GM18526 (cell line): ENCODE measurements around the gene GPR152.

Experiments used
- POLR2A ChIP-seq: IDR thresholded peaks from 3 replicates; pipeline ENCODE4 v1.6.1; 2011; ENCODE audit not compliant: insufficient read length; ENCODE audit errors: extremely low read depth

GPR152 gene

DNA sequence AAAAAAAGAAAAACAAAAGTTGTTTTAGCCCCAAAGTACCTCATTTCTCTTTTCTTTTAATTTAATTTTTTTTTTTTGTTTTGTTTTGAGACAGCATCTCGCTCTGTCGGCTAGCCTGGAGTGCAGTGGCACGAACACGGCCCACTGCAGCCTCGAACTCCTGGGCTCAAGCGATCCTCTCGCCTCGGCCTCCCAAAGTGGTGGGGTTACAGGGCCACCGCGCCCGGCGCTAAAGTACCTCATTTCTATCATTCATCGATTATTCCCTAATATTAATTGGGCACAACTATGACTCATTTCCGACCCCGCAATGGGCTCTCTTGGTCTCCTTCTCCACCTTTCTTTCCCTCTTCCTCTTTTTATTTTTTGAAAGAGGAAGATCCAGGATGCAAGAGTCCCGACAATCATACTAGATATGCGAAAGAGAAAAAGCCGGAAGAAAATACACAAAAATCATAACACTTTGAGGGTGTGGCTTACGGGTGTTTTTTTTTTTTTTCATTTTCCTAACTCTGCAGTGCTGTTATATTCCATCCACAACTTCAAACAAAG, 29.8 kb upstream of the GPR152 start:
- TF ChIP-seq POLR2A, result no peak

GRCh38 chr11:67472882-67473281, 20.4 kb upstream of the GPR152 start:
- TF ChIP-seq POLR2A, result no peak

DNA sequence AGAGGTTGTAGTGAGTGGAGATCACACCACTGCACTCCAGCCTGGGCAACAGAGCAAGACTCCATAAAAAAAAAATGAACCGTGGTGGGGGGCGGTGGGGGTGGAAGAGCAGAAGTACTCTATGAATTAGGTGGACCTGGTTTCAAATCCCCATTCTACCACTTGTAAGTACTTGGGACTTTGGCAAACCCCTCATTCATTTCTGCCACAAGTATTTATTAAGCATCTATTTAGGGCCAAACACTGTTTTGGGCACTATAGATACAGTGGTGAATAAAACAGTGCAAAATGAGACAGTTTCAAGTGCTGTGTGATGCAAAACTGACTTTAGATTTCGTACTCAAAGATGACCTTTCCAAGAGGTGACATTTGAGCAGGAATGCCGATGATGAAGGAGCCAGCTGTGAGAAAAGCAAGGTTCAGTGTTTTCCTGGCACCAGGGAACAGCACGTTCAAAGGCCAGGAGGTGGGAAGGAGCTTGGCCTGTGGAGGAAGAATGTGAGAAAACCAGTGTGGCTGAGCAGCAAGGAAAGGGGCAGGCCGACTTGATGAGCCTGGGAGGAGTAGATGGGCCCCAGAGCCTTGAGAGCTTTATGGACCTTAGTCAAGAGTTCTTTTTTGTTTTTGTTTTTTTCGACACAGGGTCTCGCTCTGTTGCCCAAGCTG, 17.9 kb upstream of the GPR152 start:
- no peak for TF ChIP-seq POLR2A

- TF ChIP-seq POLR2A, result no peak
Observed at GRCh38 chr11:67469508-67469811, 16.9 kb upstream of the GPR152 start.

- peak; percentile 85 for TF ChIP-seq POLR2A
Observed at GRCh38 chr11:67468759-67469507, 16.4 kb upstream of the GPR152 start, which contains the start of gene TMEM134. TMEM134 (minus strand) TSS chr11:67469251; CDS start chr11:67469192, 59 bp downstream.

DNA sequence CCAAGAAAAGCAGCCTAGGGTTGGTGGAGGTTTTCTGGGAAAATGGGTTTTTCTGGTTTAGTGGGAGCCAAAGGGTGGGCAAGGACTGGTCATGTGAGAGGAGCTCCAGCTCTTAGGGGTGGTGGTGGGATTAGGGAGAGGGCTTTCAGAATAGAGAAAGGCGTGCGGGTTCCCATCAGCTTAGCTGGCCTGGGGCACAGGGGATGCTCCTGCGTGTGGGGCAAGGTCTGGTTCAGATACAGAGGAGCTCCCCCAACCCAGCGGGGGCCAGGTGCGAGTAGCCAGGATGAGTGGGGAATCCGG, 15.9 kb upstream of the GPR152 start:
- TF ChIP-seq POLR2A, result no peak

DNA sequence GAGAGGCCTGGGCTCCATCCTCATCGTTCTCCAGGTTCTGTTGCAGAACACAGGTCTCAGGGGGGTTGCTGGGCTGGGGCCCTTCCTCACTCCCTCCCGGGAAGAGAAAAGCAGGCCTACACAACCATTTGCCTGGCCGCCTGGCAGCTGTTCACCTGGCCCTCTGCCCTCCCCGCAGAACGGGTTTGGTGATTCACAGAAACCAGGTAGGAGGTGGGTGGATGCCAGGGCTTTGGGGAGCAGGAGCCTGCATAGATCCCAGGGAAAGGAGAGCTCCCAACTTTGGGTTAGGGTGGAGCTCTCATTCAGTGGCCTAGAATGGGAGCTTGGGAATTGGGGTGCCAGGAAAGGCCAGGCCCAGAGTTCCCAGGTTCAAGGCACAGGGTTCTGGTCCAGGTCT, 15.5 kb upstream of the GPR152 start:
- TF ChIP-seq POLR2A, result no peak

DNA sequence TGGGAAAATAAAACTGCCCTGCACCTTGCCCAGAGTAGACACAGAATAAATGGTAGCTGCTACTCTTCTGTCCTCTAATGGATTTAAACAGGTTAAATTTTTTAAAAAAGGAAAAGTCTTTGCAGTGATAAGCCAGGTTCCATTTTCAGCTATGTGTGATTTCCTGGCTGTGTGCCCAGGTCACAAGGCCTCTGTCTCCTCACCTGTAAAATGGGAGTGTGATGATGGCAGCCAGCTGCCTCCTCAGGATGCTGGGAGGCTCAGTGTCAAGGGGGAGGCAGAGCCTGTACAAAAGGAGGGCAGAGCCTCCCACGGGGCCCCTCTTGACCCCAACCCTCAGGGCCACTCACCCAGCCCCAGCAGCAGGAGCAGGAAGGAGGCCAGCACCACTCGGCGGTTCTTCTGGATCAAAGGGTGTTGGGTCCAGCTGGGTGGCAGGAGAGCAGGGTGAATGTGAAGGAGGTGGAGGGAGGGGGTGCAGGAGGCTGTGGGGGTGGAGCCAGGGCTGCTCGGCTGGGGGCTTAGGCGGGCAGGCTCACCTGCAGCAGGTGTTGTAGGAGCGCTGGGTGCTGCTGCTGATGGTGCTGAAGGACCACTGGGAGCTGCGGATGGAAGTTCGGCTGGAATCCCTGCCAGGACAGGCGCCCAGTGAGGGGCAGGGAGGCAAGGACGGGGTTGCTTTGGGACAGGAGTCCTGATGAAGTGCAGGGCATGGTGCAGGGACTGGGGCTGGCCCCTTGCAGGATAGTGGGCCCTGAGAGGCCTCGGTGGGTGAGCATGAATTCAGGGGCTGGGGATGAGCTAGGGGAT, 14.6 kb upstream of the GPR152 start:
- no peak for TF ChIP-seq POLR2A

DNA sequence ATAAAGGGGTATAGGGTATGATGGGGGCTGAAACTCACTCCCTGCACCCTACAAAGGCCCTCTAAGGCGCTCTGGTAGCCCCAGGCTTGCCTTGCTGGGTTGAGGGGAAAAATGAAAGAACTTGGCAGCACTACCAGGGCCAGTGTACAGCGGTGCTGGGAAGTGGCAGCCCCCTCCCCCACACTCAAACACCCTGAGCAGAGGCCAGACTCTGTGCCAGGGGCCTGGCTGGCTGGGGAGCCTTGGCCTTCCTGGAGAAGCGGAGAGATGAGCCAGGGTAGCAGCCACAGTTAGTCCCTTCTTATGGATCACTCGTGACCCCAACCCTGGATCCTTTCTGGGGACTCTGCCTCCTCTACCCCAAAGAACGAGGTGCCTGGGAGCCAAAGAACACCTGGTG, 13.8 kb upstream of the GPR152 start:
- TF ChIP-seq POLR2A, result no peak

DNA sequence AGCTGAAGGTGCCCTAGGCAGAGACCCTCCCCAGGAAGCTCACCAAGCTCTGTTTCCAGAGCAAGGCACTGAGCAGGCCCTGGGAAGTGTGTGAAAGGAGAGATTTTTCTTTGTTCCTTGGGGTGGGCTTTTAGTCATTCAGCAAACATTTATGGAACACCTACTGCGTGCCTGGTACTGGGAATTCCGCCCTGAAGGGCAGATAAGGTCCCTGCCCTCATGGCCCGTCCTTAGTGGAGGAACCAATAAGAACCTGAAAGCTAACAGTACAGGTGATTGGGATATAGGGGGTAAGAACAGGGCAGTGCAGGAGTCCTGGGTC, 12.6 kb upstream of the GPR152 start:
- TF ChIP-seq POLR2A, result no peak

DNA sequence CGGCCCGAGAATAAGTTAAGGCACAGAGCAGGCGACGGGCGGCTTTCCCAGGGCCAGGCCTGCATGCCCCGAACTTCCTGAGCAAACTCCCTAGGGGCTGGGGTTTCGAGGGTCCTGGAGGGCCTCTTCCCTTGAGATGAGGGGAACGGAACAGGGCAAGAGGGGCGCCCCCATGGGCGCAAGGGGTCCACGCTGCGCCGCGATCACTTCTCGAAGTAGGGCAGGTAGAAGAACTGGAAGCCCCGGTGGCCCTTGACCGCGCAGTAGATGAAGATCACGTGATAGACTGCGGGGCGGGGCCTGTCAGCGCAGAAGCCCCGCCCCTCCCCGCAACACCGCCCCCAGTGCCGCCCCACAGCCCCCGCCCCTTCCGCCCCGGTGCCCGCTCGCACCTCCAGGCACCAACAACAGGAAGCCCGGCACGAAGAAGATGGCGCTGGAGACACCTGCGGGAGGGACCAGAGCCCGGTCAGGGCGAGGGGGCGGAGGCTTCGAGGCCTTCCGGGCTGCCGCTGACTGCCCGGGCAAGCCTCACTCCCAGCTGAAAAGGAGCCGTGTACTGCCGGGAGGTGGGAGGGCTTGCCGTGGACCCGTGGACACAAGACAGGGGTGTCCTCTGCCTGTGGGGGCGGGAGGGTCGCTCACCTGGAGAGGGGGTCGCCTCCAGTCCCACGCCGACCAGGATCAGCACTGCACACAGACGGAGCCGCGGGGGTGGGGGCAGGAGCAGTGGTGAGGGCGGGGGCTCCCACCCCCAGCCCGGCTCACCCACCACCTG, 12.1 kb upstream of the GPR152 start:
- peak; percentile 80 for TF ChIP-seq POLR2A

DNA sequence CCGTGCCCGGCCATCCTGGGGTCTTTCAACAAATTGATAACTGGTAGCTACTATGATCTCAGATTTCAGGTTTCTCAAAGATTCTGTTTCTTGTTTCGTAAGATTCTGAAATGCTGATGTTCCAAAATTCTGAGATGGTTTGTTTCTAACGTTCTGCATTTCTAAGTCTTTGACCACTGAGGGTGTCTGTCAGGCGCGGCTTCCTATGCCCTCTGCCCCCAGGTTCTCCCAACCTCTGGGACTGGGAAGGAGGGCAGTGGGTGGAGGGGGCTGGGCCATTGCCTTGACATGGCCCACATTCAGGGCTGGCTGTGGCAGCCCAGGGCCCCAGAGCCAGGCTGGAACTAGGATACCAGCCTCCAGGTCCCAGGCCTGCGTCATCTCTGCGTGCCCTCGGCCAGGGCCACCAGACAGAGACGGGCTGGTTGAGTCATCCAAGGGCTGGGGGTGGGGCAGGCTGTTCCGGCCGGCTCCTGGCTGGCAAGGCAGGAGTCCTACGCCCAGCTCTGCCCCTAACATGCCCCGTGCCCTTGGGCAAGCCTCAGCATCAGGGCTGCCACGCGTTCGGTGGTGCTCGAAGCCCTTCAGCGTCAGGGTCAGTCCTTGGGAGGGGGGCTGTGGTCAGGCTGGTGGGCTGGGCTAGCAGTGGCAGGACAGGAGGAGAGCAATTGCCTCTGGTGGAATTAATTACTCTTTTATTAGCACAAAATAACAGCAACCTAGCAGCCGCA, 11.3 kb upstream of the GPR152 start:
- no peak for TF ChIP-seq POLR2A

DNA sequence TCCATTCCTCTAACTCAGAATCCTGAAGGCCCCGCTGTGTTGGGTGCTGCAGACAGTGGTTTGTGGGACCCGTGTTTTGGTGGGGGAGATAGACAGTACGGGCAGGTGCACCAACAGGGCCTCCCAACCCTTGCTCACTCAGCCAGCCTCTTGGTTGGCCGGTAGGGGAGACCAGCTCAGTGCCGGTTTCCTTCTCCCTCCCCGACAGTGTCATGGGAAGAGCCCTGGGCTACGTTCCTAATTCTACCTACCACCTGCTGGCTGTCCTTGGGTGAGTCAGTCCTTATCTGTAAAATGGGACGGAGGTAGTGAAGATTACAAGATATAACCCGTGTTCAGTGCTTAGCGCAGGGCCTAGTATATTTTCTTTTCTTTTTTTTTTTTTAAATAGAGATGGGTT, 10.7 kb upstream of the GPR152 start:
- TF ChIP-seq POLR2A, result no peak

- no peak for TF ChIP-seq POLR2A
Observed at GRCh38 chr11:67458266-67458665, 5.7 kb upstream of the GPR152 start.

GRCh38 chr11:67457453-67457852, 4.9 kb upstream of the GPR152 start:
- no peak for TF ChIP-seq POLR2A

DNA sequence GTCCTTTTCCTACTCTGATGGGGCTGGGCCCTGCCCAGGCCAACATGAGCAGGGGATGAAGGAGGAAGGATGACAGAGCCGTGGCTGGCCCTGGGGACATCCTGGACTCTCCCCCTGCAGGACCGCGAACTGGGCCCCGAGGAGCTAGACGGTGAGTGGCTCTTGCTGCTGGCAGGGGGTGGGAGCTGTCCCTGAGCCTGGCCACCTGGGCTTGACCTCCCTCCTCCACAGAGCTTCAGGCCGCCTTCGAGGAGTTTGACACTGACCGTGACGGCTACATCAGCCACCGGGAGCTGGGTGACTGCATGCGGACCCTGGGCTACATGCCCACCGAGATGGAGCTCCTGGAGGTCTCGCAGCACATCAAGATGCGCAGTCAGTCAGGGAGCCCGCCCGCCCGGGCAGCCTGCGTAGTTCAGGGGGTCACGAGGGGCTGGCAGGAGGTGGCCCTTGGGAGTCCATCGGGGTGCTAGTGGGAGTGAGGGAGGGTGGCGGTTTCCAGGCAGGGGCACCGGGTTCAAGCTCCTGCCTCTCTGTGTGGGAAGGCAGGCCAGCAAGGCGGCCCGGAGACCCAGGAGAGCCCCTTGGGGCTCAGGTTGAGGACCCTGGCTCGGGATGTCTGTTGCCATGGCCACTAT, 3.7 kb upstream of the GPR152 start:
- TF ChIP-seq POLR2A, result no peak
